Astrocyte of the spinal cord (primary cell): ENCODE results near the gene BBX.
"Not testable (repeated sequence)": the region's sequence is repeated elsewhere in the genome, so short reads cannot be mapped to it uniquely, and the experiment has no call there.

ENCODE experiments used
- DNase-seq: peaks from one replicate; pipeline ENCODE4 v3.0.0; 2011; ENCODE audit warnings: low read depth, low spot score
- H3K4me3 ChIP-seq: 2 replicates; pipeline ENCODE4 v1.5.1; 2011; ENCODE audit warnings: low read depth, mild to moderate bottlenecking, low read length, moderate library complexity
- in situ Hi-C: cut with HindIII; loops from 2 replicates; pipeline ENCODE4 v1.10.0; 2017; ENCODE audit warnings: low sequenced_read_pairs
- TF ChIP-seq, protein P1 (sequence below): IDR thresholded peaks from 2 replicates; pipeline ENCODE4 v1.5.1; 2012; ENCODE audit warnings: low read depth, mild to moderate bottlenecking, low read length, inconsistent platforms

The BBX gene

DNA sequence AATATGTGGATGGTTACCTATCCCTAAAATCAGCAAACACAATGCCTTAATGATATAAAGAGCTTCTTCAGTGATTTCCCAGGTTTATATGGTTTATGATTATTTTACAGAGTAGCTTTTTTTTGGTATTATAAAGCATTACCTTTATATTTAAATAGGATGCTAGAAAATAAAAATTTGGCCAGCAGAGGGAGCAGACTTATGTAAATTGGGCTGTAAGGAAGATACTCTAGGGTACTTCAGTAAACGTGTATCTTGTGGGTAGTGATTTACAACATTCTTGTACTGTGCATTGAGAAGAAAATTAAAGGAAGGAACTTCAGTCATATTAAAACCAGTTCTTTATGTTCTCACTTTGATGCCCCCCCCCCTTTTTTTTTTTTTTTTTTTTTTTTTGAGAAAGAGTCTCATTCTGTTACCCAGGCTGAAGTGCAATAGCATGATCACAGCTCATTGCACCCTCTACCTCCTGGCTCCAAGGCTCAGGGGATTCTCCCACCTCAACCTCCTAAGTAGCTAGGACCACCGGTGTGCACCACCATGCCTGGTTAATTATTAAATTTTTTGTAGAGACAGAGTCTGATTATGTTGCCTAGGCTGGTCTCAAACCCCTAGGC, 167.9 kb downstream of the BBX start:
- no peak overlapping the region for H3K4me3 ChIP-seq
- TF ChIP-seq, protein P1, sequence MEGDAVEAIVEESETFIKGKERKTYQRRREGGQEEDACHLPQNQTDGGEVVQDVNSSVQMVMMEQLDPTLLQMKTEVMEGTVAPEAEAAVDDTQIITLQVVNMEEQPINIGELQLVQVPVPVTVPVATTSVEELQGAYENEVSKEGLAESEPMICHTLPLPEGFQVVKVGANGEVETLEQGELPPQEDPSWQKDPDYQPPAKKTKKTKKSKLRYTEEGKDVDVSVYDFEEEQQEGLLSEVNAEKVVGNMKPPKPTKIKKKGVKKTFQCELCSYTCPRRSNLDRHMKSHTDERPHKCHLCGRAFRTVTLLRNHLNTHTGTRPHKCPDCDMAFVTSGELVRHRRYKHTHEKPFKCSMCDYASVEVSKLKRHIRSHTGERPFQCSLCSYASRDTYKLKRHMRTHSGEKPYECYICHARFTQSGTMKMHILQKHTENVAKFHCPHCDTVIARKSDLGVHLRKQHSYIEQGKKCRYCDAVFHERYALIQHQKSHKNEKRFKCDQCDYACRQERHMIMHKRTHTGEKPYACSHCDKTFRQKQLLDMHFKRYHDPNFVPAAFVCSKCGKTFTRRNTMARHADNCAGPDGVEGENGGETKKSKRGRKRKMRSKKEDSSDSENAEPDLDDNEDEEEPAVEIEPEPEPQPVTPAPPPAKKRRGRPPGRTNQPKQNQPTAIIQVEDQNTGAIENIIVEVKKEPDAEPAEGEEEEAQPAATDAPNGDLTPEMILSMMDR = peak; percentile 48
- peak; percentile 76 for DNase-seq
- in situ Hi-C loops = no loop called here

DNA sequence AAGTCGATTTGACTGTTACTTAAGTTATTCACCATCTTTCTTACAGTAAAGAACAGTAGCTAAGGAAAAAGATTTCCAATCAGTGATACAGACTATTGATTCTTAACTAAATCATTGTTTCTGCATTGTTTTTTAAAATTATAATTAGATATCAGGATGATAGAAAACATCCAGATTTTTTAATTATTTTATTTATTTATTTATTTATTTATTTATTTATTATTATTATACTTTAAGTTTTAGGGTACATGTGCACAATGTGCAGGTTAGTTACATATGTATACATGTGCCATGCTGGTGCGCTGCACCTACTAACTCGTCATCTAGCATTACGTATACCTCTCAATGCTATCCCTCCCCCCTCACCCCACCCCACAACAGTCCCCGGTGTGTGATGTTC, 169.2 kb downstream of the BBX start:
- DNase-seq, in situ Hi-C loops, H3K4me3 ChIP-seq: not testable (repeated sequence)

DNA sequence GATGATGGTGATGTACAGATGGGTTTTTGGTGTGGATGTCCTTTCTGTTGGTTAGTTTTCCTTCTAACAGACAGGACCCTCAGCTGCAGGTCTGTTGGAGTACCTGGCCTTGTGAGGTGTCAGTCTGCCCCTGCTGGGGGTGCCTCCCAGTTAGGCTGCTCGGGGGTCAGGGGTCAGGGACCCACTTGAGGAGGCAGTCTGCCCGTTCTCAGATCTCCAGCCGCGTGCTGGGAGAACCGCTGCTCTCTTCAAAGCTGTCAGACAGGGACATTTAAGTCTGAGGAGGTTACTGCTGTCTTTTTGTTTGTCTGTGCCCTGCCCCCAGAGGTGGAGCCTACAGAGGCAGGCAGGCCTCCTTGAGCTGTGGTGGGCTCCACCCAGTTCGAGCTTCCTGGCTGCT, 174.6 kb downstream of the BBX start:
- in situ Hi-C loops, DNase-seq: not testable (repeated sequence)

DNA sequence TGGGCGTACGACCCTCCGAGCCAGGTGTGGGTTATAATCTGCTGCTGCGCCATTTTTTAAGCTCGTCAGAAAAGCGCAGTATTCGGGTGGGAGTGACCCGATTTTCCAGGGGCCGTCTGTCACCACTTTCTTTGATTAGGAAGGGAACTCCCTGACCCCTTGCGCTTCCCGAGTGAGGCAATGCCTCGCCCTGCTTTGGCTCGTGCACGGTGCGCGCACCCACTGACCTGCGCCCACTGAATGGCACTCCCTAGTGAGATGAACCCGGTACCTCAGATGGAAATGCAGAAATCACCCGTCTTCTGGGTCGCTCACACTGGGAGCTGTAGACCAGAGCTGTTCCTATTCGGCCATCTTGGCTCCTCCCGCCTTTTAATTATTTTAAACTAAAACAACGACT, 175.1 kb downstream of the BBX start:
- peak overlapping the region; percentile 27 for H3K4me3 ChIP-seq
- in situ Hi-C loops, DNase-seq: not testable (repeated sequence)

More for the DNA sequence above, 174.6 kb downstream of the BBX start:
- not testable (repeated sequence) for H3K4me3 ChIP-seq

DNA sequence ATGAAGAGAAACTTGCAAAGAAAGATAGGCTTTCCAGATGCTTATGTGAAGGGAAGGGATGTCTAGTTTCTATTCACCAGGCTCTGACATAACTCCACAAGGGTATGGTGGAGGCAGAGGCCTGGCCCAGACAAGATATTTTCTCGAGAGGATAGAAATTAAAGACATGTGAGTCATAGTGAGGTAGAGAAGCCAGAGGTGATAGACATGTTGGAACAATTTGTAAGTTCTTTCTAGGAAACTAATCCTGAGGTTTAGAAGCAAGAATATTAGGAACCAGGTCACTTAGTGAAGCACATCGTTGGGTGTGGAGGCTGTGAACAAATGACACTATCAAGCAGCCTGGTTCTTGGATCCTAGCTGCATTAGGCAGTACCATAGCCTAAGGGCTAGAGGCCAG, 176.9 kb downstream of the BBX start:
- in situ Hi-C loops = no loop called here
- H3K4me3 ChIP-seq = no peak overlapping the region
- DNase-seq = peak; percentile 37
- TF ChIP-seq, protein P1 = no peak

DNA sequence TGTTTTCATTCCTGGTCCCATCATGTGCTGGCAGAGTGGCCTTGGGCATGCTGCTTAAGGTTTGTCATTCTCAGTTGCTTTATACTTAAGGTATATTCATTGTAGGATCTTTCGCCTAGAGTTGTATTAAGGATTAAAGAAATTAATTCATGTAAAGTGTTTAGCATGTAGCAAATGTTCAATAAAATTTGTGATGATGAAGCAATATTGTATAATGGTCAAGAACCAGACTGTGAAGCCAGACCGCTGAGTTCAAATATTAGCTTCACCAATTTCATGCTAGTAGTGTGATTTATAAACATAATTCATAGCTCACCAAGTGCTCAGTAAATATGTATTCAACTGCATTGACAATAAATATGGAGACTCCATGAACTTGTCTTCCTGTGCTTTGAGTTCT, 178.5 kb downstream of the BBX start:
- no peak overlapping the region for H3K4me3 ChIP-seq
- no peak for DNase-seq
- TF ChIP-seq, protein P1 = no peak
- in situ Hi-C loops = no loop called here

DNA sequence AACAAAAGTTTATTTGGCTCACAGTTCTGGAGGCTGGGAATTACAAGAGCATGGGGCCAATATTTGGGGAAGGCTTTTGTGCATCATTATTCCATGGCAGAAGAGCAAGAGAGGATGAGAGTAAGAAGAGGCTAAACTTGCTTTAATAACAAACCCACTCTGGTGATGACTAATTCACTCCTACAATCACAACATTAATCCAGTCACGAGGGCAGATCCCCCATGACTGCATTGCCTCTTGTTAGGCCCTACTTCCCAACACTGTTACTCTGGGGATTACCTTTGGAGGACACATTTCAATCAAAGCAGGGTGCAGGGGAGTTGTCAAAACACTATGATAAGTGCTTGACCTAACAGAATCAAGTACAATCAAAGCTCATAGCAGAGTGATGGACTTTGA, 181.7 kb downstream of the BBX start:
- TF ChIP-seq, protein P1 = no peak
- no peak overlapping the region for H3K4me3 ChIP-seq
- peak; percentile 42 for DNase-seq
- in situ Hi-C loops = no loop called here

DNA sequence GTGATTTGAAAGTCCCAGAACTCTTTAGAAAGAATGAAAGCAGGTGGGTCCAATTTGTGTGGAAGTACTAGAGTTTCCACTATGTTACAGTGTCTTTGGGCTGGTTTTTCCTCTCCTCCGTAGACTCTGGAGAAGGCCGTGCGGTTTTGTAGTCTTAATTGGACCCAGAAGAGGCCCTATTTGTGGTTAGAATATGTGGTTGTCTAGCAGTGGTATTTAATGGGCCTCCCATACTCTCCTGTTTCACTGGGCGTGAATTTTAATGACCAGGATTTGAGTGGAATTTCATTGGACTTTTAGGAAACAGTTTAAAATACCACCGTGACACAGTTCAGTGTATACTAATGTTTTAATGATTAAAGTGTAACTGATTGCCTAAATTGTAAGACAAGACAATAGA, 182.3 kb downstream of the BBX start:
- DNase-seq = no peak
- no peak overlapping the region for H3K4me3 ChIP-seq
- TF ChIP-seq, protein P1 = no peak
- in situ Hi-C loops = no loop called here
